HG02840 (cell line): Measurements from ENCODE around the gene DDIAS.

Experiments
- ATAC-seq: cut with Tn5 transposase; IDR thresholded peaks from one replicate; pipeline ENCODE4 v1.9.1; 2021; ENCODE audit warnings: mild to moderate bottlenecking, moderate library complexity, moderate number of reproducible peaks; ENCODE audit not compliant: unreplicated experiment, low FRiP score

The DDIAS gene

GRCh38 chr11:82883853-82884252 lies 17.7 kb upstream of the DDIAS start:
- no peak for ATAC-seq

GRCh38 chr11:82889133-82890001 lies 12.2 kb upstream of the DDIAS start:
- no peak for ATAC-seq

GRCh38 chr11:82890002-82890341 lies 11.6 kb upstream of the DDIAS start:
- no peak for ATAC-seq

- ATAC-seq = no peak
These were observed 10.6 kb upstream of the DDIAS start for GRCh38 chr11:82890936-82891335.

- no peak for ATAC-seq
These were observed 8.8 kb upstream of the DDIAS start for GRCh38 chr11:82892611-82893169.

- no peak for ATAC-seq
These were observed 6.0 kb upstream of the DDIAS start for GRCh38 chr11:82895437-82896091.

GRCh38 chr11:82896183-82896582 lies 5.4 kb upstream of the DDIAS start:
- ATAC-seq = no peak

GRCh38 chr11:82898241-82898640 lies 3.3 kb upstream of the DDIAS start:
- ATAC-seq = no peak

- ATAC-seq = no peak
These were observed 2.2 kb upstream of the DDIAS start for GRCh38 chr11:82899186-82899820.

GRCh38 chr11:82899957-82900276 lies 1.6 kb upstream of the DDIAS start:
- no peak for ATAC-seq

- ATAC-seq = peak; percentile 83
These were observed 1.0 kb upstream of the DDIAS start, which contains the start of gene PRCP for GRCh38 chr11:82900277-82901164. TSS of gene PRCP (minus strand) at chr11:82900430. CDS start at chr11:82900402, 28 bp downstream.

- ATAC-seq = no peak
These were observed 468 bp downstream of the DDIAS start for GRCh38 chr11:82901922-82902485.

GRCh38 chr11:82902880-82903279 lies 1.3 kb downstream of the DDIAS start:
- ATAC-seq = no peak

GRCh38 chr11:82903843-82904586 lies 2.5 kb downstream of the DDIAS start:
- no peak for ATAC-seq

GRCh38 chr11:82906236-82906635 lies 4.7 kb downstream of the DDIAS start:
- ATAC-seq = no peak

- ATAC-seq = no peak
These were observed 5.4 kb downstream of the DDIAS start for GRCh38 chr11:82906931-82907330.

GRCh38 chr11:82907371-82907770 lies 5.8 kb downstream of the DDIAS start:
- ATAC-seq = no peak

- no peak for ATAC-seq
These were observed 6.8 kb downstream of the DDIAS start for GRCh38 chr11:82908311-82908710.

- ATAC-seq = no peak
These were observed 7.6 kb downstream of the DDIAS start for GRCh38 chr11:82909015-82909640.
